ENCODE results near the gene PPM1D. TPM values are rescaled to one million over a fixed set of nuclear protein-coding genes. Genes with fewer than 3 reads are reported as not detected.
"Not testable (repeated sequence)": the region's sequence is repeated elsewhere in the genome, so short reads cannot be mapped to it uniquely, and the experiment has no call there.

Gene PPM1D
- total RNA-seq, 6 experiments from 2014 or later, result 4.9 to 5.6 (median 5.4) TPM

- no peak overlapping the region for H3K27ac ChIP-seq
- H3K36me3 ChIP-seq, result no peaks in the 10 kb centered on the region
- intact Hi-C loops (cut with DNase I), result no loop called here
- WGBS (ENCODE audit: insufficient coverage, low coverage, low lambda C conversion rate, missing lambda C conversion rate), result 50% methylated on average over 2 of the region's 2 CpGs
- no peaks in the 10 kb centered on the region for H3K27me3 ChIP-seq
- H3K4me1 ChIP-seq, result no peaks in the 10 kb centered on the region
- no peak for TF ChIP-seq CTCF (IDR thresholded peaks at IDR 0.05)
- TF ChIP-seq POLR2A (IDR thresholded peaks at IDR 0.05), result no peak
- H3K4me3 ChIP-seq, result no peak overlapping the region
- H3K9me3 ChIP-seq, result no peaks in the 10 kb centered on the region
- ATAC-seq (no peak), DNase-seq (no peak)
Measured at GRCh38 chr17:60671482-60671881, 71.5 kb downstream of the PPM1D start.

- H3K27me3 ChIP-seq; DNase-seq; ATAC-seq; H3K4me3 ChIP-seq; H3K36me3 ChIP-seq; intact Hi-C loops (cut with DNase I); H3K4me1 ChIP-seq; H3K9me3 ChIP-seq; H3K27ac ChIP-seq: not testable (repeated sequence)
- 55% methylated on average over 6 of the region's 7 CpGs for WGBS (ENCODE audit: insufficient coverage, low coverage, low lambda C conversion rate, missing lambda C conversion rate)
Measured at GRCh38 chr17:60674637-60675036, 74.6 kb downstream of the PPM1D start.

DNA sequence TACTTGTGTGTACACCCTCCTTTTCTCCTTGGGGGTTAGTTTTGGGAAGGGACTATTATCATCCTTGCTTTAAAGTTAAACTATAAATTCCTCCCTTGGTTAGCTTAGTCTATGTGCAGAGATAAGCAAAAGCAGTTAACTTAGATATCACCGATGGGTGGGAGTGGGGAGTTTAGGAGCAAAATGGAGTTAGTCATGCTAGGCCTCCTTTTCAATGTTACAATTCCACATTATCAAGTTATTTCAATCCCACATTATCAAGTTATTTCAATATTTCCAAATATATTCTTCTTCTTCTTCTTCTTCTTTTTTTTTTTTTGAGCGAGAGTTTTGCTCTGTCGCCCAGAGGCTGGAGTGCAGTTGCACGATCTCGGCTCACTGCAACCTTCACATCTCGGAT is 76.0 kb downstream of the PPM1D start:
- no peak overlapping the region for H3K4me3 ChIP-seq
- H3K4me1 ChIP-seq, result peaks cover 0 to 3% (median 0%) of the 10 kb centered on the region in 4 donors
- no peaks in the 10 kb centered on the region for H3K9me3 ChIP-seq
- no peak for TF ChIP-seq CTCF (IDR thresholded peaks at IDR 0.05)
- no peak for TF ChIP-seq POLR2A (IDR thresholded peaks at IDR 0.05)
- intact Hi-C loops (cut with DNase I), result no loop called here
- WGBS (ENCODE audit: insufficient coverage, low coverage, low lambda C conversion rate, missing lambda C conversion rate), result 80% methylated on average over 2 of the region's 6 CpGs
- no peak overlapping the region for H3K27ac ChIP-seq
- H3K36me3 ChIP-seq, result peaks cover 0 to 5% (median 0%) of the 10 kb centered on the region in 4 donors
- no peak for ATAC-seq
- DNase-seq, result no peak
- no peaks in the 10 kb centered on the region for H3K27me3 ChIP-seq

GRCh38 chr17:60676758-60677307 is 76.8 kb downstream of the PPM1D start:
- H3K36me3 ChIP-seq, result peaks cover 0 to 5% (median 0%) of the 10 kb centered on the region in 4 donors
- no peaks in the 10 kb centered on the region for H3K27me3 ChIP-seq
- intact Hi-C loops (cut with DNase I), result no loop called here
- WGBS (ENCODE audit: insufficient coverage, low coverage, low lambda C conversion rate, missing lambda C conversion rate), result 30% methylated on average over 17 of the region's 17 CpGs
- peak overlapping the region; percentile 74 to 89 (median 89) for H3K4me3 ChIP-seq
- H3K27ac ChIP-seq, result peak overlapping the region; percentile 40 to 82 (median 81)
- H3K4me1 ChIP-seq, result peaks cover 0 to 3% (median 0%) of the 10 kb centered on the region in 4 donors
- no peaks in the 10 kb centered on the region for H3K9me3 ChIP-seq
- no peak for TF ChIP-seq CTCF (IDR thresholded peaks at IDR 0.05)
- no peak for TF ChIP-seq POLR2A (IDR thresholded peaks at IDR 0.05)
- ATAC-seq, result no peak
- DNase-seq, result no peak

GRCh38 chr17:60677308-60678117 is 77.5 kb downstream of the PPM1D start, which contains the start of gene BCAS3:
Gene BCAS3 (plus strand): TSS chr17:60677851.
- TF ChIP-seq POLR2A (IDR thresholded peaks at IDR 0.05) (peak; percentile 85), CTCF (IDR thresholded peaks at IDR 0.05) (no peak)
- peak; percentile 97 to 99 (median 99) for DNase-seq
- peak within 1 kb of the TSS; percentile 40 to 82 (median 81) for H3K27ac ChIP-seq
- no peaks in the 10 kb centered on the region for H3K9me3 ChIP-seq
- H3K36me3 ChIP-seq, result peaks cover 0 to 5% (median 0%) of the 10 kb centered on the region in 4 donors
- H3K4me3 ChIP-seq, result peak within 1 kb of the TSS; percentile 74 to 89 (median 89)
- intact Hi-C loops (cut with DNase I), result no loop called here
- H3K4me1 ChIP-seq, result peaks cover 0 to 3% (median 0%) of the 10 kb centered on the region in 4 donors
- H3K27me3 ChIP-seq, result no peaks in the 10 kb centered on the region
- ATAC-seq, result peak; percentile 95 to 98 (median 96)
- WGBS (ENCODE audit: insufficient coverage, low coverage, low lambda C conversion rate, missing lambda C conversion rate), result 0% methylated on average over 32 of the region's 51 CpGs
